Measurements from ENCODE around the gene CYP4F3. TPM values are rescaled to one million over a fixed set of nuclear protein-coding genes. Genes with fewer than 3 reads are reported as not detected.

Gene CYP4F3
- total and polyA plus RNA-seq, 4 donors = 0.20 to 1.7 (median 1.2) TPM

DNA sequence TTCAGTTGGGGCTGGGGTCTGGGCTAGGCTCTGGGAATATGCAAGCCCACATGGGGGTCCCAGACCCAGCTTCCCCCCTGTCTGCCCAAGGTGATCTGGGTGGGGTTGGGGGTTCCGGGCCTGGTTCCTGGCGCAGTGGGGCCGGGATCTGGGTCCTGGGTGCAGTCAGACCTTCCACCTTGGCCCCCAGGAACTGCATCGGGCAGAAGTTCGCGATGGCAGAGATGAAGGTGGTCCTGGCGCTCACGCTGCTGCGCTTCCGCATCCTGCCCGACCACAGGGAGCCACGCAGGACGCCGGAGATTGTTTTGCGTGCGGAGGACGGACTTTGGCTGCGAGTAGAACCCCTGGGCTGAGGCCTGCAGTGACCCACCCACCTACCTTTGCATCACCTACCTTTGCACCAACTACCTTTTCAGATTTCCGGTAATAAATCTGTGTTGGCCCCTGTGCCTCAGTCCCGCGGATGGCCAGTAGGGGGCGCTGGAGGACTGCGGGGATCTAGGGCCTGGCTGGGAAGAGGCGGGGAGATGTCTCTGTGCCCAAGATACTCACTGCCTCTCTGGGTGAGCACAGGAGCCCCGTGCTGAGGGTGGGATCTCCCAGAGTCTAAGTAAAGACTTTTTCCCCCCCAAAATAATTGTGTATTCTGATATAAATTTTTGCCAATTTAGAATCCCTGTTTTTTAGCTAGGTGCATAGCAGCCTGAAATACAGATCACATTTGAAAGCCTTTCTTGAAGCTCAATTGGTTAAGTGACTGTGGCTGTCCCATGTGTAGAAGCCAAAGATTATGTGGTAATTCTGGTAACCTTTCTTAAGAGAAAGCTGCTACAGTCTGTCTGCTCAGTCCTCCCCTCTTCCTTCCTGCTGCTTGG lies 11.5 kb upstream of the CYP4F3 start:
- ATAC-seq (ENCODE audit: insufficient read depth, low FRiP score) = no peak
- no peaks in the 10 kb centered on the region for H3K27me3 ChIP-seq (ENCODE audit: control insufficient read depth in 3 of 3, insufficient read depth in 3 of 3, low read length in 2 of 3)
- DNase-seq = peak; percentile 54 to 75 (median 60)
- no peak overlapping the region for H3K4me3 ChIP-seq
- H3K4me1 ChIP-seq (ENCODE audit: control insufficient read depth in 5 of 5, insufficient read depth in 5 of 5, low read length in 5 of 5) = no peaks in the 10 kb centered on the region
- WGBS, 2 donors = 6 to 14% methylated on average over 25 of the region's 25 CpGs
- no peak overlapping the region for H3K9ac ChIP-seq (ENCODE audit: insufficient read depth in 1 of 2, low read length in 2 of 2)
- TF ChIP-seq, protein P1, sequence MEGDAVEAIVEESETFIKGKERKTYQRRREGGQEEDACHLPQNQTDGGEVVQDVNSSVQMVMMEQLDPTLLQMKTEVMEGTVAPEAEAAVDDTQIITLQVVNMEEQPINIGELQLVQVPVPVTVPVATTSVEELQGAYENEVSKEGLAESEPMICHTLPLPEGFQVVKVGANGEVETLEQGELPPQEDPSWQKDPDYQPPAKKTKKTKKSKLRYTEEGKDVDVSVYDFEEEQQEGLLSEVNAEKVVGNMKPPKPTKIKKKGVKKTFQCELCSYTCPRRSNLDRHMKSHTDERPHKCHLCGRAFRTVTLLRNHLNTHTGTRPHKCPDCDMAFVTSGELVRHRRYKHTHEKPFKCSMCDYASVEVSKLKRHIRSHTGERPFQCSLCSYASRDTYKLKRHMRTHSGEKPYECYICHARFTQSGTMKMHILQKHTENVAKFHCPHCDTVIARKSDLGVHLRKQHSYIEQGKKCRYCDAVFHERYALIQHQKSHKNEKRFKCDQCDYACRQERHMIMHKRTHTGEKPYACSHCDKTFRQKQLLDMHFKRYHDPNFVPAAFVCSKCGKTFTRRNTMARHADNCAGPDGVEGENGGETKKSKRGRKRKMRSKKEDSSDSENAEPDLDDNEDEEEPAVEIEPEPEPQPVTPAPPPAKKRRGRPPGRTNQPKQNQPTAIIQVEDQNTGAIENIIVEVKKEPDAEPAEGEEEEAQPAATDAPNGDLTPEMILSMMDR (IDR thresholded peaks at IDR 0.05; ENCODE audit: control extremely low read depth, extremely low read depth) = peak; percentile 90
- no peak overlapping the region for H3K27ac ChIP-seq (ENCODE audit: low read depth in 1 of 2, low read length in 1 of 2)
- no peaks in the 10 kb centered on the region for H3K9me3 ChIP-seq (ENCODE audit: control insufficient read depth in 4 of 4, insufficient read depth in 3 of 4, low read length in 3 of 4)
- H3K36me3 ChIP-seq (ENCODE audit: control insufficient read depth in 4 of 4, insufficient read depth in 4 of 4, low read length in 4 of 4) = no peaks in the 10 kb centered on the region

DNA sequence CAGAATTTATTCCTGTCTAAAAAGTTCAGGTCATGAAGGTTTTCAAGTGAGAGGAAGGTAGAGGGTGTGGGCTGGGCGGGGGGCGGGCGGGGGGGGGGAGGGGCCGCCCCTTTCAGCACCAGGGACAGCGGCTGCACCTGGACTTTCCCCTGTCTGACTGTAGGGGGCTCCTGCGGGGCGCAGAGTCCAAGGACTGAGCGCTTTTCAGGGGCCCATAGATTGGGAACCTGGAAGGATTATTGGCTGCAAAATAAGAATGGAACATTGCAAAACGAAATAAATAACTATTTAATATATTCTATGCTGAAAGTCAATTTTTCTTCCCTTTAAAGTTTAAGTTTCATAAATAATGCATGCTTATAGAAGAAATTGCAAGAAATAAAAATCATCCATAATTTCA lies 8.9 kb upstream of the CYP4F3 start:
- WGBS, 2 donors = 0 to 2% methylated on average over 5 to 9 of the region's 9 CpGs
- no peak for ATAC-seq (ENCODE audit: insufficient read depth, low FRiP score)

DNA sequence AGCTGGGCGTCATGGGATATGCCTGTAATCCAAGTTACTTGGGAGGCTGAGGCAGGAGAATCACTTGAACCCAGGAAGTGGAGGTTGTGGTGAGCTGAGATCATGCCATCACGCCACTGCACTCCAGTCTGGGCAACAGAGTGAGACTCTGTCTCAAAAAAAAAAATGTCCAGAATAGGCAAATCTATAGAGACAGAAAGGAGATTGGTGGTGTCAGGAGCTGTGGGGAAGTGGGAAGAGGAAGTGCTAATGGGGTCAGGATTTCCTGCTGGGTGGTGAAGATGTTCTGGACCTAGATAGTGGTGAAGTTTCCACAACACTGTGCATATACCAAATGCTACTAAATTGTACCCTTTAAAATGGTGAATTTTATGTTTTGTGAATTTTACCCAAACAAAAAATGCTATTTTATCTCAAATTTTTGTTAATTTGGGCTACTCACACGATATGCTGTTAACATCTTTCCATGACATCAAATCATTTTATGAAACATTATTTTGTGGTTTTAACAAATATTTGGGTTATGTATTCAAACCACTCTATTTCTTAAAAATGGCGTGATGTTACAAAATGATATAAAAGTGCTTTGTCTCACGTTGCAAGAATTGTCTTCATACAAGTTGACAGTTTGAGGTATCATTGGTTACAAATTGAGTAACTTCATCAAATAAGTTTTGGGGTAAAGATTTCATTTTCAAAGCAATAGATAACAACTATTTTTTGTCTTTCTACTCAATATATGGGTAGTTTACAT lies 7.4 kb upstream of the CYP4F3 start:
- Histone ChIP-seq H3K9me3 (ENCODE audit: control insufficient read depth in 4 of 4, insufficient read depth in 3 of 4, low read length in 3 of 4) (peaks cover 0 to 2% (median 0%) of the 10 kb centered on the region in 4 donors), H3K4me3 (no peak overlapping the region), H3K9ac (ENCODE audit: insufficient read depth in 1 of 2, low read length in 2 of 2) (no peak overlapping the region), H3K4me1 (ENCODE audit: control insufficient read depth in 5 of 5, insufficient read depth in 5 of 5, low read length in 5 of 5) (no peaks in the 10 kb centered on the region), H3K27ac (ENCODE audit: low read depth in 1 of 2, low read length in 1 of 2) (no peak overlapping the region), H3K27me3 (ENCODE audit: control insufficient read depth in 3 of 3, insufficient read depth in 3 of 3, low read length in 2 of 3) (no peaks in the 10 kb centered on the region), H3K36me3 (ENCODE audit: control insufficient read depth in 4 of 4, insufficient read depth in 4 of 4, low read length in 4 of 4) (no peaks in the 10 kb centered on the region)
- no peak for DNase-seq
- 28 to 37% methylated on average over 5 of the region's 5 CpGs for WGBS, 2 donors
- no peak for ATAC-seq (ENCODE audit: insufficient read depth, low FRiP score)
- TF ChIP-seq, protein P1 (IDR thresholded peaks at IDR 0.05; ENCODE audit: control extremely low read depth, extremely low read depth) = no peak

More for the DNA sequence above, 8.9 kb upstream of the CYP4F3 start:
- Histone ChIP-seq H3K4me1 (ENCODE audit: control insufficient read depth in 5 of 5, insufficient read depth in 5 of 5, low read length in 5 of 5) (no peaks in the 10 kb centered on the region), H3K9ac (ENCODE audit: insufficient read depth in 1 of 2, low read length in 2 of 2) (no peak overlapping the region), H3K27me3 (ENCODE audit: control insufficient read depth in 3 of 3, insufficient read depth in 3 of 3, low read length in 2 of 3) (no peaks in the 10 kb centered on the region), H3K27ac (ENCODE audit: low read depth in 1 of 2, low read length in 1 of 2) (no peak overlapping the region), H3K36me3 (ENCODE audit: control insufficient read depth in 4 of 4, insufficient read depth in 4 of 4, low read length in 4 of 4) (no peaks in the 10 kb centered on the region), H3K4me3 (no peak overlapping the region), H3K9me3 (ENCODE audit: control insufficient read depth in 4 of 4, insufficient read depth in 3 of 4, low read length in 3 of 4) (no peaks in the 10 kb centered on the region)
- TF ChIP-seq, protein P1 (IDR thresholded peaks at IDR 0.05; ENCODE audit: control extremely low read depth, extremely low read depth) = no peak
- DNase-seq = peak in 2 of 3 donors; percentile 7 to 17
